Small intestine (tissue), 7 donors: ENCODE data around the gene TNFRSF1A. TPM values are rescaled to one million over a fixed set of nuclear protein-coding genes. Genes with fewer than 3 reads are reported as not detected.

Experiments used
- DNase-seq, 2 donors: peaks; one replicate each; pipeline versions ENCODE4 v3.0.0 to v3.0.0-alpha.2; 2013
- FAIRE-seq: peaks from 2 replicates; lab custom pipeline; 2012; peaks lifted over from hg19 to GRCh38; lab: Jason Lieb, UNC
- H3K27ac ChIP-seq, 3 donors: one replicate each; pipeline ENCODE4 v1.5.1; 2013; ENCODE audit warnings: low read length in 2 of 3, mild to moderate bottlenecking in 2 of 3, control low read depth in 1 of 3, inconsistent platforms in 1 of 3, low read depth in 1 of 3, moderate library complexity in 1 of 3
- H3K27me3 ChIP-seq, 3 donors: one replicate each; pipeline ENCODE4 v1.6.1; 2013; ENCODE audit warnings: low read length in 3 of 3, inconsistent platforms in 1 of 3; ENCODE audit not compliant: control insufficient read depth in 3 of 3, insufficient read depth in 3 of 3
- H3K36me3 ChIP-seq, 3 donors: one replicate each; pipeline ENCODE4 v1.6.1; 2013; ENCODE audit warnings: low read length in 3 of 3, inconsistent platforms in 1 of 3, low read depth in 1 of 3, mild to moderate bottlenecking in 1 of 3, moderate library complexity in 1 of 3; ENCODE audit not compliant: control insufficient read depth in 3 of 3, insufficient read depth in 2 of 3
- H3K4me1 ChIP-seq, 3 donors: one replicate each; pipeline ENCODE4 v1.6.1; 2013; ENCODE audit warnings: low read length in 2 of 3, inconsistent platforms in 1 of 3, low read depth in 1 of 3, mild to moderate bottlenecking in 1 of 3, moderate library complexity in 1 of 3; ENCODE audit not compliant: control insufficient read depth in 3 of 3, insufficient read depth in 2 of 3
- H3K4me3 ChIP-seq, 3 donors: one replicate each; pipeline ENCODE4 v1.5.1; 2013; ENCODE audit warnings: low read length in 3 of 3, control low read depth in 1 of 3, inconsistent platforms in 1 of 3, low read depth in 1 of 3, mild to moderate bottlenecking in 1 of 3, moderate library complexity in 1 of 3
- H3K9me3 ChIP-seq, 2 donors: one replicate each; pipeline ENCODE4 v1.6.1; 2013; ENCODE audit warnings: low read depth in 1 of 2, low read length in 1 of 2; ENCODE audit not compliant: control insufficient read depth in 2 of 2, insufficient read depth in 1 of 2
- WGBS, 3 donors: extraction: QIAGEN DNeasy Blood & Tissue Kit; methylation state at CpG; one replicate each; pipeline ENCODE4 v1.1.7; 2013; 5-methylcytosine and 5-hydroxymethylcytosine counted together
- polyA plus RNA-seq, 4 donors: library from polyadenylated mRNA; stranded (reverse) in 3 of 4; unstranded in 1 of 4; fragments of 200-250 nt in 3 of 4; fragments of 120-200 nt in 1 of 4; gene quantifications; one replicate each; pipeline versions ENCODE4 v1.2.1 to v1.2.3, GENCODE V29; 2013
- donor health status: healthy with polysubstance abuse.
- donor health status: control.
- donor health status: control.
- donor health status: Bipolar disorder and iron deficiency.
- donor health status: healthy.

Gene TNFRSF1A
- polyA plus RNA-seq, 4 donors: 77.2 to 108 (median 97.6) TPM

GRCh38 chr12:6364044-6364374 is 22.1 kb upstream of the TNFRSF1A start:
- H3K27ac ChIP-seq: peak overlapping the region; percentile 93 to 98 (median 95)
- no peaks in the 10 kb centered on the region for H3K9me3 ChIP-seq
- H3K4me1 ChIP-seq: peaks cover 0 to 35% (median 4%) of the 10 kb centered on the region in 3 donors
- no peak for FAIRE-seq
- no peaks in the 10 kb centered on the region for H3K36me3 ChIP-seq
- H3K4me3 ChIP-seq: peak overlapping the region in 2 of 3 donors; percentile 57 to 65
- DNase-seq: no peak
- H3K27me3 ChIP-seq: no peaks in the 10 kb centered on the region
- 1 to 20% (median 15%) methylated on average over 11 to 15 of the region's 15 CpGs for WGBS, 3 donors

- H3K4me1 ChIP-seq: peaks cover 0 to 35% (median 4%) of the 10 kb centered on the region in 3 donors
- 2 to 4% (median 3%) methylated on average over 51 to 59 of the region's 59 CpGs for WGBS, 3 donors
- no peak for FAIRE-seq
- H3K27ac ChIP-seq: peak overlapping the region; percentile 93 to 98 (median 95)
- DNase-seq: peak; percentile 85 to 95
- H3K4me3 ChIP-seq: peak overlapping the region; percentile 54 to 65 (median 57)
- H3K27me3 ChIP-seq: no peaks in the 10 kb centered on the region
- H3K9me3 ChIP-seq: no peaks in the 10 kb centered on the region
- no peaks in the 10 kb centered on the region for H3K36me3 ChIP-seq
Measured at GRCh38 chr12:6363330-6364043, 21.6 kb upstream of the TNFRSF1A start.

GRCh38 chr12:6363010-6363329 is 21.1 kb upstream of the TNFRSF1A start:
- Histone ChIP-seq H3K27me3 (no peaks in the 10 kb centered on the region), H3K9me3 (no peaks in the 10 kb centered on the region), H3K4me1 (peaks cover 0 to 35% (median 4%) of the 10 kb centered on the region in 3 donors), H3K4me3 (peak overlapping the region in 2 of 3 donors; percentile 5 to 65), H3K27ac (peak overlapping the region; percentile 93 to 98 (median 95)), H3K36me3 (no peaks in the 10 kb centered on the region)
- DNase-seq (no peak), FAIRE-seq (no peak)
- WGBS, 3 donors: 15 to 22% (median 19%) methylated on average over 4 of the region's 4 CpGs

- no peak for DNase-seq
- FAIRE-seq: no peak
- peaks cover 0 to 35% (median 4%) of the 10 kb centered on the region in 3 donors for H3K4me1 ChIP-seq
- H3K27ac ChIP-seq: peak overlapping the region; percentile 92 to 95 (median 93)
- no peaks in the 10 kb centered on the region for H3K36me3 ChIP-seq
- H3K27me3 ChIP-seq: no peaks in the 10 kb centered on the region
- H3K9me3 ChIP-seq: no peaks in the 10 kb centered on the region
- WGBS, 3 donors: 51 to 63% (median 55%) methylated on average over 3 of the region's 3 CpGs
- no peak overlapping the region for H3K4me3 ChIP-seq
Measured at GRCh38 chr12:6362403-6362802, 20.5 kb upstream of the TNFRSF1A start.

- Histone ChIP-seq H3K9me3 (no peaks in the 10 kb centered on the region), H3K4me3 (no peak overlapping the region), H3K27me3 (no peaks in the 10 kb centered on the region), H3K27ac (peak overlapping the region; percentile 92 to 95 (median 93)), H3K36me3 (no peaks in the 10 kb centered on the region), H3K4me1 (peaks cover 0 to 35% (median 4%) of the 10 kb centered on the region in 3 donors)
- 57 to 66% (median 61%) methylated on average over 14 of the region's 14 CpGs for WGBS, 3 donors
- DNase-seq (peak; percentile 46 to 75), FAIRE-seq (no peak)
Measured at GRCh38 chr12:6361834-6362233, 20.0 kb upstream of the TNFRSF1A start.

GRCh38 chr12:6360578-6361490 is 19.0 kb upstream of the TNFRSF1A start:
- WGBS, 3 donors: 21 to 56% (median 41%) methylated on average over 11 of the region's 11 CpGs
- Histone ChIP-seq H3K27me3 (no peaks in the 10 kb centered on the region), H3K36me3 (no peaks in the 10 kb centered on the region), H3K4me1 (peaks cover 0 to 38% (median 7%) of the 10 kb centered on the region in 3 donors), H3K27ac (peak overlapping the region; percentile 84 to 93 (median 92)), H3K9me3 (no peaks in the 10 kb centered on the region), H3K4me3 (no peak overlapping the region)
- no peak for FAIRE-seq
- no peak for DNase-seq

GRCh38 chr12:6360080-6360571 is 18.2 kb upstream of the TNFRSF1A start:
- Histone ChIP-seq H3K27me3 (no peaks in the 10 kb centered on the region), H3K27ac (peak overlapping the region; percentile 84 to 93 (median 92)), H3K4me3 (no peak overlapping the region), H3K4me1 (peaks cover 0 to 45% (median 10%) of the 10 kb centered on the region in 3 donors), H3K36me3 (peaks cover 0 to 2% (median 0%) of the 10 kb centered on the region in 3 donors), H3K9me3 (no peaks in the 10 kb centered on the region)
- DNase-seq (peak; percentile 96 to 99), FAIRE-seq (no peak)
- WGBS, 3 donors: 32 to 56% (median 37%) methylated on average over 7 of the region's 7 CpGs

- DNase-seq (no peak), FAIRE-seq (no peak)
- Histone ChIP-seq H3K36me3 (peaks cover 0 to 3% (median 0%) of the 10 kb centered on the region in 3 donors), H3K4me1 (peaks cover 0 to 56% (median 10%) of the 10 kb centered on the region in 3 donors), H3K27ac (peak overlapping the region in 2 of 3 donors; percentile 70 to 84), H3K9me3 (no peaks in the 10 kb centered on the region), H3K4me3 (no peak overlapping the region), H3K27me3 (no peaks in the 10 kb centered on the region)
- 33 to 57% (median 38%) methylated on average over 1 of the region's 1 CpG for WGBS, 3 donors
Measured at GRCh38 chr12:6358881-6359280, 17.0 kb upstream of the TNFRSF1A start.
